ENCODE data around the gene SEMA3E.

The SEMA3E gene

GRCh38 chr7:83504330-83504729, 144.6 kb downstream of the SEMA3E start (continued):
- TF ChIP-seq ZNF639 (tag by site-specific recombination; IDR thresholded peaks at IDR 0.05): no peak
- no peak for TF ChIP-seq KLF16 (tag by site-specific recombination; IDR thresholded peaks at IDR 0.05)
- no peak for TF ChIP-seq ZNF354C (tag by site-specific recombination; IDR thresholded peaks at IDR 0.05; ENCODE audit: borderline replicate concordance, low read depth)
- TF ChIP-seq ZNF423 (tag by site-specific recombination; IDR thresholded peaks at IDR 0.05): no peak
- TF ChIP-seq ZNF654 (tag by site-specific recombination; IDR thresholded peaks at IDR 0.05; ENCODE audit: low read depth): no peak

- Histone ChIP-seq H3K9me3 (ENCODE audit: control insufficient read depth, insufficient read depth, low read depth, low read length) (no peaks in the 10 kb centered on the region), H3K27ac (ENCODE audit: extremely low read depth, low read depth, low read length) (no peak overlapping the region), H3K4me1 (ENCODE audit: control insufficient read depth, insufficient read depth, low read length) (peaks cover 5% of the 10 kb centered on the region; the same call in 1 of the 2 replicates), H3K36me3 (ENCODE audit: control insufficient read depth in 2 of 2, insufficient read depth in 1 of 2, low read length in 2 of 2) (no peaks in the 10 kb centered on the region), H3K4me3 (ENCODE audit: low read depth, low read length) (no peak overlapping the region)
- POLR2A ChIA-PET: no interaction called here
- TF ChIP-seq ZSCAN30 (tag by site-specific recombination; IDR thresholded peaks at IDR 0.05) (no peak), ZNF600 (tag by site-specific recombination; IDR thresholded peaks at IDR 0.05) (no peak), PRDM1 (tag by site-specific recombination; IDR thresholded peaks at IDR 0.05) (no peak), OVOL3 (tag by site-specific recombination; IDR thresholded peaks at IDR 0.05) (no peak)
- CTCF ChIA-PET: interaction anchor here (0.7 kb wide), 1 partner anchor 98 kb away, joined by 6 read pairs; no protein-coding TSS in a partner anchor
Measured at GRCh38 chr7:83502636-83503035, 146.3 kb downstream of the SEMA3E start.

GRCh38 chr7:83494683-83495082, 154.3 kb downstream of the SEMA3E start:
- ChIA-PET CTCF (interaction anchor here (0.6 kb wide), 1 partner anchor 94 kb away, joined by 5 read pairs; no protein-coding TSS in a partner anchor), POLR2A (no interaction called here)
- no peak overlapping the region for H3K27ac ChIP-seq (ENCODE audit: extremely low read depth, low read depth, low read length)
- no peak overlapping the region for H3K4me3 ChIP-seq (ENCODE audit: low read depth, low read length)
- H3K4me1 ChIP-seq (ENCODE audit: control insufficient read depth, insufficient read depth, low read length): no peaks in the 10 kb centered on the region
- no peaks in the 10 kb centered on the region for H3K36me3 ChIP-seq (ENCODE audit: control insufficient read depth in 2 of 2, insufficient read depth in 1 of 2, low read length in 2 of 2)
- no peaks in the 10 kb centered on the region for H3K9me3 ChIP-seq (ENCODE audit: control insufficient read depth, insufficient read depth, low read depth, low read length)
- no peak for TF ChIP-seq ZSCAN23 (tag by site-specific recombination; IDR thresholded peaks at IDR 0.05)
- TF ChIP-seq ZNF571 (tag by site-specific recombination; IDR thresholded peaks at IDR 0.05): no peak
- TF ChIP-seq SP7 (tag by site-specific recombination; IDR thresholded peaks at IDR 0.05): no peak
- no peak for TF ChIP-seq ZNF24 (tag by site-specific recombination; IDR thresholded peaks at IDR 0.05)
- no peak for TF ChIP-seq ELK4 (IDR thresholded peaks at IDR 0.05; ENCODE audit: borderline replicate concordance, low read depth, low read length)
- TF ChIP-seq ZNF580 (tag by site-specific recombination; IDR thresholded peaks at IDR 0.05): no peak
- no peak for TF ChIP-seq CTCF (tag by site-specific recombination; IDR thresholded peaks at IDR 0.05)
- TF ChIP-seq TRIM28 (IDR thresholded peaks at IDR 0.05; ENCODE audit: borderline replicate concordance, low read length): no peak
- TF ChIP-seq ZNF274 (IDR thresholded peaks at IDR 0.05; ENCODE audit: low read length): no peak
- TF ChIP-seq ZNF274 (tag by site-specific recombination; IDR thresholded peaks at IDR 0.05; ENCODE audit: borderline replicate concordance): no peak
- no peak for TF ChIP-seq PRDM2 (tag by site-specific recombination; IDR thresholded peaks at IDR 0.05; ENCODE audit: borderline replicate concordance)
- no peak for TF ChIP-seq ZNF843 (tag by site-specific recombination; IDR thresholded peaks at IDR 0.05)
- TF ChIP-seq KLF9 (tag by site-specific recombination; IDR thresholded peaks at IDR 0.05; ENCODE audit: low read depth): no peak
- TF ChIP-seq ZFP37 (tag by site-specific recombination; IDR thresholded peaks at IDR 0.05): no peak
- TF ChIP-seq ZNF16 (tag by site-specific recombination; IDR thresholded peaks at IDR 0.05; ENCODE audit: low read depth): no peak
